SK-N-SH (cell line): ENCODE results near the gene MAP4K4. TPM values are rescaled to one million over a fixed set of nuclear protein-coding genes. Genes with fewer than 3 reads are reported as not detected.

ENCODE experiments used
- CTCF ChIA-PET: fragments of 300-600, 350-600 bp; formaldehyde crosslinking; extraction: SDS; loops from one replicate; lab custom pipeline; 2021; lab: Yijun Ruan, JAX
- POLR2A ChIA-PET: fragments of 350-600 bp; sonication (Branson Sonifier 250); formaldehyde crosslinking; extraction: SDS; loops from one replicate; lab custom pipeline; 2020; ENCODE audit warnings: antibody characterized with exemption, inconsistent platforms; lab: Yijun Ruan, JAX
- DNase-seq: peaks from one replicate; pipeline ENCODE4 v3.0.0; 2012
- H2AFZ ChIP-seq: fragments of 200-600 bp; sonication (generic); 2 replicates; pipeline ENCODE4 v1.8.1; 2016; ENCODE audit warnings: antibody characterized with exemption, mild to moderate bottlenecking, low read depth
- H3F3A ChIP-seq: fragments of 200-600 bp; sonication (generic); replicated peaks from 2 replicates; pipeline ENCODE3; 2016; ENCODE audit warnings: antibody characterized with exemption, mild to moderate bottlenecking; ENCODE audit not compliant: insufficient read depth
- H3K27ac ChIP-seq, 2 experiments: fragments of 200-500 bp in 1 of 2; fragments of 200-600 bp in 1 of 2; sonication (Bioruptor generic) in 1 of 2; sonication (generic), shearing (Covaris generic) in 1 of 2; 2 replicates each; pipeline versions ENCODE4 v1.5.1 to v1.6.1; 2014 to 2016; ENCODE audit warnings: low read depth in 2 of 2, inconsistent platforms in 1 of 2, low read length in 1 of 2, mild to moderate bottlenecking in 1 of 2, mixed read lengths in 1 of 2
- H3K27me3 ChIP-seq: fragments of 200-600 bp; sonication (generic), shearing (Covaris generic); 2 replicates; pipeline ENCODE4 v1.6.1; 2016; ENCODE audit warnings: mixed run types; ENCODE audit not compliant: insufficient read depth
- H3K36me3 ChIP-seq, 2 experiments: fragments of 200-500 bp in 1 of 2; fragments of 200-600 bp in 1 of 2; sonication (Bioruptor generic) in 1 of 2; sonication (generic) in 1 of 2; replicated peaks in 1 of 2; 2 replicates each; pipeline versions ENCODE3 to v1.5.1; 2014 to 2016; ENCODE audit warnings: low read length in 1 of 2, mild to moderate bottlenecking in 1 of 2; ENCODE audit not compliant: insufficient read depth in 2 of 2, control insufficient read depth in 1 of 2
- H3K4me1 ChIP-seq, 2 experiments: fragments of 200-500 bp in 1 of 2; fragments of 200-600 bp in 1 of 2; sonication (Bioruptor generic) in 1 of 2; sonication (generic), shearing (Covaris generic) in 1 of 2; 2 replicates each; pipeline versions ENCODE4 v1.5.1 to v1.6.1; 2014 to 2016; ENCODE audit warnings: low read depth in 1 of 2, low read length in 1 of 2, mixed run types in 1 of 2; ENCODE audit not compliant: insufficient read depth in 2 of 2, control insufficient read depth in 1 of 2
- H3K4me2 ChIP-seq: fragments of 200-600 bp; sonication (generic), shearing (Covaris generic); 2 replicates; pipeline ENCODE4 v1.6.1; 2017; ENCODE audit warnings: mixed run types
- H3K4me3 ChIP-seq, 2 experiments: fragments of 200-500 bp in 1 of 2; fragments of 200-600 bp in 1 of 2; sonication (Bioruptor generic) in 1 of 2; sonication (generic), shearing (Covaris generic) in 1 of 2; 2 replicates each; pipeline versions ENCODE4 v1.5.1 to v1.8.1; 2014 to 2016; ENCODE audit warnings: low read depth in 2 of 2, inconsistent platforms in 1 of 2, low read length in 1 of 2, mild to moderate bottlenecking in 1 of 2, mixed read lengths in 1 of 2, moderate library complexity in 1 of 2
- H3K79me2 ChIP-seq: fragments of 200-600 bp; sonication (generic); 2 replicates; pipeline ENCODE4 v1.8.1; 2017; ENCODE audit warnings: mild to moderate bottlenecking; ENCODE audit not compliant: insufficient read depth
- H3K9ac ChIP-seq: fragments of 200-600 bp; sonication (generic); 2 replicates; pipeline ENCODE4 v1.6.1; 2017; ENCODE audit warnings: mixed run types
- H3K9me2 ChIP-seq: fragments of 200-600 bp; sonication (generic); 2 replicates; pipeline ENCODE4 v1.6.1; 2017; ENCODE audit warnings: mixed run types
- H3K9me3 ChIP-seq: fragments of 200-600 bp; sonication (generic); 2 replicates; pipeline ENCODE4 v1.6.1; 2017; ENCODE audit warnings: mixed run types, mild to moderate bottlenecking, moderate library complexity
- H4K20me1 ChIP-seq: fragments of 200-600 bp; sonication (generic); 2 replicates; pipeline ENCODE4 v1.6.1; 2017; ENCODE audit warnings: mild to moderate bottlenecking, mixed run types; ENCODE audit not compliant: insufficient read depth
- CHD2 ChIP-seq: fragments of 150-350 bp; IDR thresholded peaks from 2 replicates; pipeline ENCODE4 v1.6.1; 2018; ENCODE audit warnings: low read length; ENCODE audit not compliant: partially characterized antibody
- EP300 ChIP-seq, 2 experiments: IDR thresholded peaks; 2 replicates each; pipeline versions ENCODE4 v1.4.0 to v1.6.1; 2012; ENCODE audit warnings: borderline replicate concordance in 1 of 2, low read depth in 1 of 2, low read length in 1 of 2
- FOSL2 ChIP-seq: IDR thresholded peaks from 2 replicates; pipeline ENCODE4 v1.4.0; 2012; ENCODE audit warnings: low read depth, mild to moderate bottlenecking, moderate library complexity, borderline replicate concordance
- FOXM1 ChIP-seq: IDR thresholded peaks from 2 replicates; pipeline ENCODE4 v1.4.0; 2012; ENCODE audit warnings: low read depth, mild to moderate bottlenecking
- JUND ChIP-seq: IDR thresholded peaks from 2 replicates; pipeline ENCODE4 v1.4.0; 2012
- MXI1 ChIP-seq: IDR thresholded peaks from 2 replicates; pipeline ENCODE4 v1.6.1; 2012; ENCODE audit warnings: mild to moderate bottlenecking, low read depth, low read length, improper control_type of control experiment
- NFIC ChIP-seq: IDR thresholded peaks from 2 replicates; pipeline ENCODE4 v1.4.0; 2012; ENCODE audit warnings: borderline replicate concordance
- POLR2AphosphoS5 ChIP-seq: IDR thresholded peaks from 2 replicates; pipeline ENCODE4 v1.6.1; 2012; ENCODE audit warnings: low read depth, low read length
- RFX5 ChIP-seq: IDR thresholded peaks from 2 replicates; pipeline ENCODE4 v1.6.1; 2012; ENCODE audit warnings: mild to moderate bottlenecking, improper control_type of control experiment, low read length
- RXRA ChIP-seq: IDR thresholded peaks from 2 replicates; pipeline ENCODE4 v1.4.0; 2012; ENCODE audit warnings: low read depth, mild to moderate bottlenecking, borderline replicate concordance
- SIN3A ChIP-seq: IDR thresholded peaks from 2 replicates; pipeline ENCODE4 v1.6.1; 2012; ENCODE audit warnings: low read depth, mild to moderate bottlenecking, low read length, moderate library complexity, borderline replicate concordance
- SMC3 ChIP-seq: IDR thresholded peaks from 2 replicates; pipeline ENCODE4 v1.6.1; 2012; ENCODE audit warnings: low read depth, low read length, improper control_type of control experiment
- TAF1 ChIP-seq: IDR thresholded peaks from 2 replicates; pipeline ENCODE4 v1.6.1; 2012; ENCODE audit warnings: low read depth, mild to moderate bottlenecking, low read length, moderate library complexity, borderline replicate concordance
- WGBS: methylation state at CpG from one replicate; pipeline ENCODE4 v1.1.6; 2017; ENCODE audit warnings: low lambda C conversion rate; 5-methylcytosine and 5-hydroxymethylcytosine counted together
- polyA plus RNA-seq, 3 experiments: library from polyadenylated mRNA; depleted of rRNA; stranded (reverse); fragments of >200 nt; gene quantifications; 2 replicates each; pipeline ENCODE4 v1.2.3, GENCODE V29; 2012
- TF ChIP-seq, protein P1 (sequence below): IDR thresholded peaks from 2 replicates; pipeline ENCODE4; 2012
- TF ChIP-seq, protein P2 (sequence below): fragments of 150-350 bp; IDR thresholded peaks from 2 replicates; pipeline ENCODE4 v1.6.1; 2016; ENCODE audit warnings: mild to moderate bottlenecking, low read depth, low read length
- TF ChIP-seq, protein P3 (sequence below): IDR thresholded peaks from 2 replicates; pipeline ENCODE4 v1.4.0; 2012; ENCODE audit warnings: low read depth, borderline replicate concordance
- TF ChIP-seq, protein P4 (sequence below): fragments of 150-350 bp; IDR thresholded peaks from 2 replicates; pipeline ENCODE4 v1.6.1; 2017; ENCODE audit warnings: antibody characterized with exemption, low read length, low read depth, borderline replicate concordance

Gene MAP4K4
- polyA plus RNA-seq, 1 of the 3 experiments (the other 2 are of a cell fraction) = 72.9 TPM

DNA sequence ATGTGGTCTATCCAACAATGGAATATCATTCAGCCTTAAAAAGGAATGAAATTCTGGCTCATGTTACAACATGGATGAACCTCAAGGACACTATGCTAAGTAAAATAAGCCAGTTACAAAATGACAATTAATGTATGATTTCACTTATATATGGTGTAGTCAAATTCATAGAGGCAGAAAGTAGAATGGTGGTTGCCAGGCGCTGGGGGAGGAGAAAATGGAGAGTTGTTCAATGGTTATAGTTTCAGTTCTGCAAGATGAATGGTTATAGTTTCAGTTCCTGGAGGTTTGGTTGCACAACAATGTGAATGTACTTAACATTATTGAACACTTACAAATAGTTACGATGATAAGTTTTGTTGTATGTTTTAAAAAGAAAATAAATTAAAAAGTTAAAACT is 215.0 kb downstream of the MAP4K4 start:
- WGBS = 58% methylated on average over 2 of the region's 2 CpGs
- Histone ChIP-seq H2AFZ (no peak overlapping the region), H3K36me3 (no peaks in the 10 kb centered on the region), H3K4me2 (no peak overlapping the region), H4K20me1 (no peaks in the 10 kb centered on the region), H3K4me1 (no peaks in the 10 kb centered on the region), H3K9me2 (no peaks in the 10 kb centered on the region), H3K27ac (no peak overlapping the region), H3K4me3 (no peak overlapping the region), H3K79me2 (no peaks in the 10 kb centered on the region), H3K9ac (no peak overlapping the region), H3K27me3 (no peaks in the 10 kb centered on the region; the same call in 1 of the 2 replicates), H3K9me3 (peaks cover 4% of the 10 kb centered on the region; the same call in 1 of the 2 replicates), H3F3A (no peaks in the 10 kb centered on the region)
- no peak for DNase-seq
- TF ChIP-seq JUND (no peak), FOSL2 (no peak), CHD2 (no peak), RXRA (no peak), NFIC (no peak), RFX5 (no peak), SIN3A (no peak), POLR2AphosphoS5 (no peak), FOXM1 (no peak), TAF1 (no peak), SMC3 (no peak), EP300 (IDR thresholded peaks at IDR 0.05; ENCODE audit: borderline replicate concordance in 1 of 2, low read depth in 1 of 2, low read length in 1 of 2) (no peak), MXI1 (no peak)
- TF ChIP-seq, protein P1, sequence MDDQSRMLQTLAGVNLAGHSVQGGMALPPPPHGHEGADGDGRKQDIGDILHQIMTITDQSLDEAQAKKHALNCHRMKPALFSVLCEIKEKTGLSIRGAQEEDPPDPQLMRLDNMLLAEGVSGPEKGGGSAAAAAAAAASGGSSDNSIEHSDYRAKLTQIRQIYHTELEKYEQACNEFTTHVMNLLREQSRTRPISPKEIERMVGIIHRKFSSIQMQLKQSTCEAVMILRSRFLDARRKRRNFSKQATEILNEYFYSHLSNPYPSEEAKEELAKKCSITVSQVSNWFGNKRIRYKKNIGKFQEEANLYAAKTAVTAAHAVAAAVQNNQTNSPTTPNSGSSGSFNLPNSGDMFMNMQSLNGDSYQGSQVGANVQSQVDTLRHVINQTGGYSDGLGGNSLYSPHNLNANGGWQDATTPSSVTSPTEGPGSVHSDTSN = no peak
- TF ChIP-seq, protein P2, sequence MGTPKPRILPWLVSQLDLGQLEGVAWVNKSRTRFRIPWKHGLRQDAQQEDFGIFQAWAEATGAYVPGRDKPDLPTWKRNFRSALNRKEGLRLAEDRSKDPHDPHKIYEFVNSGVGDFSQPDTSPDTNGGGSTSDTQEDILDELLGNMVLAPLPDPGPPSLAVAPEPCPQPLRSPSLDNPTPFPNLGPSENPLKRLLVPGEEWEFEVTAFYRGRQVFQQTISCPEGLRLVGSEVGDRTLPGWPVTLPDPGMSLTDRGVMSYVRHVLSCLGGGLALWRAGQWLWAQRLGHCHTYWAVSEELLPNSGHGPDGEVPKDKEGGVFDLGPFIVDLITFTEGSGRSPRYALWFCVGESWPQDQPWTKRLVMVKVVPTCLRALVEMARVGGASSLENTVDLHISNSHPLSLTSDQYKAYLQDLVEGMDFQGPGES = no peak
- TF ChIP-seq, protein P3, sequence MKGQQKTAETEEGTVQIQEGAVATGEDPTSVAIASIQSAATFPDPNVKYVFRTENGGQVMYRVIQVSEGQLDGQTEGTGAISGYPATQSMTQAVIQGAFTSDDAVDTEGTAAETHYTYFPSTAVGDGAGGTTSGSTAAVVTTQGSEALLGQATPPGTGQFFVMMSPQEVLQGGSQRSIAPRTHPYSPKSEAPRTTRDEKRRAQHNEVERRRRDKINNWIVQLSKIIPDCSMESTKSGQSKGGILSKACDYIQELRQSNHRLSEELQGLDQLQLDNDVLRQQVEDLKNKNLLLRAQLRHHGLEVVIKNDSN = no peak
- TF ChIP-seq, protein P4, sequence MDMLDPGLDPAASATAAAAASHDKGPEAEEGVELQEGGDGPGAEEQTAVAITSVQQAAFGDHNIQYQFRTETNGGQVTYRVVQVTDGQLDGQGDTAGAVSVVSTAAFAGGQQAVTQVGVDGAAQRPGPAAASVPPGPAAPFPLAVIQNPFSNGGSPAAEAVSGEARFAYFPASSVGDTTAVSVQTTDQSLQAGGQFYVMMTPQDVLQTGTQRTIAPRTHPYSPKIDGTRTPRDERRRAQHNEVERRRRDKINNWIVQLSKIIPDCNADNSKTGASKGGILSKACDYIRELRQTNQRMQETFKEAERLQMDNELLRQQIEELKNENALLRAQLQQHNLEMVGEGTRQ = no peak
- ChIA-PET CTCF (no interaction called here), POLR2A (no interaction called here)
